GM12878 (cell line): Measurements from ENCODE around the gene EDC4. TPM values are rescaled to one million over a fixed set of nuclear protein-coding genes. Genes with fewer than 3 reads are reported as not detected.

Experiments
- ATAC-seq: fragments of 200-7000 bp; cut with Tn5 transposase; 3 replicates; pipeline ENCODE4 v1.9.1; 2020; ENCODE audit warnings: mild to moderate bottlenecking, moderate library complexity
- BruUV-seq: library from RNA; stranded (reverse); fragments of 400-500 nt; replicated peaks from 2 replicates; lab custom pipeline; 2021; lab: Mats Ljungman, UMichigan
- CTCF ChIA-PET: fragments of 300-600 bp; sonication (Branson Sonifier 250); formaldehyde crosslinking; extraction: SDS; loops from one replicate; lab custom pipeline; 2021; ENCODE audit warnings: inconsistent platforms; lab: Yijun Ruan, JAX
- POLR2A ChIA-PET: fragments of 350-600 bp; formaldehyde crosslinking; extraction: SDS; loops from one replicate; lab custom pipeline; 2021; ENCODE audit warnings: inconsistent platforms; lab: Charles Lee
- RAD21 ChIA-PET: fragments of 300-600 bp; sonication (Branson Sonifier 250); formaldehyde crosslinking; loops from one replicate; lab custom pipeline; 2023; ENCODE audit warnings: antibody characterized with exemption; ENCODE audit not compliant: unreplicated experiment; lab: Charles Lee
- SMC1A ChIA-PET: fragments of 300-600 bp; sonication (Branson Sonifier 250); formaldehyde crosslinking; loops from one replicate; lab custom pipeline; 2023; ENCODE audit not compliant: unreplicated experiment, uncharacterized antibody; lab: Charles Lee
- DNase-seq: peaks from one replicate; pipeline ENCODE4 v3.0.0-alpha.2; 2011; ENCODE audit warnings: low read depth, low spot score
- FAIRE-seq: peaks from 3 replicates; lab custom pipeline; 2011; peaks lifted over from hg19 to GRCh38; lab: Jason Lieb, UNC
- H2AFZ ChIP-seq: 2 replicates; pipeline ENCODE4 v1.6.0; 2011; ENCODE audit warnings: low read depth, low read length, control low read depth; ENCODE audit not compliant: control insufficient read depth
- H3K27ac ChIP-seq: 2 replicates; pipeline ENCODE4 v1.5.1; 2011; ENCODE audit warnings: control low read depth; ENCODE audit not compliant: control insufficient read depth, insufficient read depth
- H3K27me3 ChIP-seq, 2 experiments: replicated peaks in 1 of 2; 2 replicates each; pipeline versions ENCODE4 v1.6.0 to v1.6.1; 2011; ENCODE audit warnings: low read length in 1 of 2; ENCODE audit not compliant: control insufficient read depth in 2 of 2, insufficient read depth in 2 of 2
- H3K36me3 ChIP-seq, 2 experiments: 2 replicates each; pipeline ENCODE4 v1.5.1; 2011; ENCODE audit warnings: low read length in 1 of 2; ENCODE audit not compliant: control insufficient read depth in 2 of 2, insufficient read depth in 2 of 2
- H3K4me1 ChIP-seq: 2 replicates; pipeline ENCODE4 v1.6.1; 2011; ENCODE audit warnings: mild to moderate bottlenecking, low read length, moderate library complexity, mixed read lengths; ENCODE audit not compliant: control insufficient read depth, insufficient read depth
- H3K4me2 ChIP-seq: 2 replicates; pipeline ENCODE4 v1.6.0; 2011; ENCODE audit warnings: control low read depth; ENCODE audit not compliant: control insufficient read depth, insufficient read depth
- H3K4me3 ChIP-seq: fragments of 200-600 bp; sonication (generic); 2 replicates; pipeline ENCODE4 v1.5.1; 2016
- H3K79me2 ChIP-seq: 2 replicates; pipeline ENCODE4 v1.6.0; 2011; ENCODE audit warnings: low read length; ENCODE audit not compliant: control insufficient read depth, insufficient read depth
- H3K9ac ChIP-seq: 2 replicates; pipeline ENCODE4 v1.8.0; 2011; ENCODE audit warnings: low read length, control low read depth, mixed read lengths; ENCODE audit not compliant: control insufficient read depth, insufficient read depth
- H3K9me3 ChIP-seq: replicated peaks from 3 replicates; pipeline ENCODE4 v1.5.1; 2011; ENCODE audit warnings: mild to moderate bottlenecking, low read length; ENCODE audit not compliant: control insufficient read depth, insufficient read depth
- H4K20me1 ChIP-seq: 2 replicates; pipeline ENCODE4 v1.6.0; 2011; ENCODE audit not compliant: control insufficient read depth, insufficient read depth
- CBX3 ChIP-seq: fragments of 200-600 bp; sonication (generic); IDR thresholded peaks from 2 replicates; pipeline ENCODE4 v1.6.1; 2016; ENCODE audit warnings: low read depth, borderline replicate concordance
- EZH2 ChIP-seq: IDR thresholded peaks from 2 replicates; pipeline ENCODE4 v1.6.1; 2012; ENCODE audit warnings: low read depth, mild to moderate bottlenecking, control low read depth, inconsistent platforms, low read length, borderline replicate concordance; ENCODE audit not compliant: control insufficient read depth
- KDM1A ChIP-seq: fragments of 200-600 bp; sonication (generic); IDR thresholded peaks from 2 replicates; pipeline ENCODE4 v1.6.1; 2016; ENCODE audit warnings: borderline replicate concordance
- MTA3 ChIP-seq: IDR thresholded peaks from 2 replicates; pipeline ENCODE4 v1.6.1; 2012; ENCODE audit warnings: low read length, inconsistent platforms, borderline replicate concordance
- POU2F2 ChIP-seq: IDR thresholded peaks from 3 replicates; pipeline ENCODE4 v1.6.1; 2011; ENCODE audit warnings: low read depth, mild to moderate bottlenecking, low read length, borderline replicate concordance
- SPI1 ChIP-seq: IDR thresholded peaks from 2 replicates; pipeline ENCODE4 v1.6.1; 2011; ENCODE audit warnings: low read depth, mild to moderate bottlenecking, low read length, moderate library complexity, borderline replicate concordance; ENCODE audit not compliant: insufficient read depth
- SREBF2 ChIP-seq: IDR thresholded peaks from 2 replicates; pipeline ENCODE4 v1.6.1; 2012; ENCODE audit warnings: mild to moderate bottlenecking, low read length
- SUZ12 ChIP-seq: fragments of 200-600 bp; sonication (generic); IDR thresholded peaks from one replicate; pipeline ENCODE4 v1.6.1; 2018; ENCODE audit warnings: antibody characterized with exemption, mild to moderate bottlenecking; ENCODE audit not compliant: unreplicated experiment
- ZBTB33 ChIP-seq: fragments of 450-650 bp; IDR thresholded peaks from 2 replicates; pipeline ENCODE4 v1.6.1; 2017; ENCODE audit warnings: mild to moderate bottlenecking
- WGBS: methylation state at CpG from one replicate; pipeline ENCODE4 v1.1.6; 2016; ENCODE audit warnings: low lambda C conversion rate; ENCODE audit not compliant: insufficient replicate concordance, insufficient coverage; ENCODE audit errors: missing lambda C conversion rate; 5-methylcytosine and 5-hydroxymethylcytosine counted together
- in situ Hi-C: fragments of 300-500 bp; cut with MboI; formaldehyde crosslinking; loops from 9 replicates; pipeline ENCODE4 v1.14.3; 2018; ENCODE audit warnings: mixed read lengths
- intact Hi-C: fragments of 100-400 bp; cut with micrococcal nuclease; formaldehyde crosslinking; loops from one replicate; pipeline ENCODE4 v1.14.2; 2022; ENCODE audit not compliant: unreplicated experiment
- polyA plus RNA-seq, 11 experiments: library from polyadenylated mRNA; depleted of rRNA in 4 of 11; unstranded in 6 of 11; stranded (reverse) in 5 of 11; fragments of >200 nt; fragmentation: Nextera tagmentation in 4 of 11; fragmentation: Illumina TruSeq in 1 of 11; extraction: Ambion mirVana in 4 of 11; extraction: Trizol in 1 of 11; gene quantifications; 1 replicate in 1 of 11; 2 replicates in 10 of 11; pipeline versions ENCODE4 v1.2.1 to v1.2.3, GENCODE V29; 2011 to 2016; ENCODE audit warnings: inconsistent platforms in 2 of 11, missing spikeins in 2 of 11, low read depth in 1 of 11
- total RNA-seq, 4 experiments: library from RNA; depleted of rRNA in 3 of 4; stranded (reverse); fragments of >200 nt in 3 of 4; fragmentation: Illumina TruSeq in 1 of 4; extraction: Trizol in 1 of 4; gene quantifications; 2 replicates each; pipeline versions ENCODE4 v1.2.1 to v1.2.3, GENCODE V29; 2013 to 2021
- TF ChIP-seq, protein P1 (sequence below): fragments of 450-650 bp; IDR thresholded peaks from 2 replicates; pipeline ENCODE4 v1.6.1; 2017; ENCODE audit warnings: antibody characterized with exemption, mild to moderate bottlenecking, moderate library complexity
- TF ChIP-seq, protein P2 (sequence below): fragments of 450-650 bp; IDR thresholded peaks from 2 replicates; pipeline ENCODE4 v1.6.1; 2017; ENCODE audit warnings: mild to moderate bottlenecking, low read depth, inconsistent platforms; ENCODE audit not compliant: poor library complexity, severe bottlenecking

The EDC4 gene
- total and polyA plus RNA-seq, 10 of the 15 experiments (the other 5 are each of a cell fraction or from before 2014, with no cell fraction given) = 1.2 to 86.0 (median 53.4) TPM

DNA sequence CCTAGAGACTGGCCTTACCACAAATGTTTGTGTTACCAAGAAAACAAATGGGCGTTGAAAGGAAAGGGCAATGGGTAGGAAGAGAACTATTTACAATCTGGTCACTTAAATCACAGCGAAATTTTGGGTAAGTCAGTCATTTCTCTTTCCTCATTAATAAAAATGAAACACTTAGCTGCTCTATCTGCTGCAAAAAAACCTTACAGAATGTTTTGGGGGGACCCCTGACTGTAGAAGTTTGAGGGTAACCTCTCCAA is 26.9 kb upstream of the EDC4 start (continued):
- TF ChIP-seq, protein P1, sequence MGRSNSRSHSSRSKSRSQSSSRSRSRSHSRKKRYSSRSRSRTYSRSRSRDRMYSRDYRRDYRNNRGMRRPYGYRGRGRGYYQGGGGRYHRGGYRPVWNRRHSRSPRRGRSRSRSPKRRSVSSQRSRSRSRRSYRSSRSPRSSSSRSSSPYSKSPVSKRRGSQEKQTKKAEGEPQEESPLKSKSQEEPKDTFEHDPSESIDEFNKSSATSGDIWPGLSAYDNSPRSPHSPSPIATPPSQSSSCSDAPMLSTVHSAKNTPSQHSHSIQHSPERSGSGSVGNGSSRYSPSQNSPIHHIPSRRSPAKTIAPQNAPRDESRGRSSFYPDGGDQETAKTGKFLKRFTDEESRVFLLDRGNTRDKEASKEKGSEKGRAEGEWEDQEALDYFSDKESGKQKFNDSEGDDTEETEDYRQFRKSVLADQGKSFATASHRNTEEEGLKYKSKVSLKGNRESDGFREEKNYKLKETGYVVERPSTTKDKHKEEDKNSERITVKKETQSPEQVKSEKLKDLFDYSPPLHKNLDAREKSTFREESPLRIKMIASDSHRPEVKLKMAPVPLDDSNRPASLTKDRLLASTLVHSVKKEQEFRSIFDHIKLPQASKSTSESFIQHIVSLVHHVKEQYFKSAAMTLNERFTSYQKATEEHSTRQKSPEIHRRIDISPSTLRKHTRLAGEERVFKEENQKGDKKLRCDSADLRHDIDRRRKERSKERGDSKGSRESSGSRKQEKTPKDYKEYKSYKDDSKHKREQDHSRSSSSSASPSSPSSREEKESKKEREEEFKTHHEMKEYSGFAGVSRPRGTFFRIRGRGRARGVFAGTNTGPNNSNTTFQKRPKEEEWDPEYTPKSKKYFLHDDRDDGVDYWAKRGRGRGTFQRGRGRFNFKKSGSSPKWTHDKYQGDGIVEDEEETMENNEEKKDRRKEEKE = no peak
- no peak for TF ChIP-seq ZBTB33

DNA sequence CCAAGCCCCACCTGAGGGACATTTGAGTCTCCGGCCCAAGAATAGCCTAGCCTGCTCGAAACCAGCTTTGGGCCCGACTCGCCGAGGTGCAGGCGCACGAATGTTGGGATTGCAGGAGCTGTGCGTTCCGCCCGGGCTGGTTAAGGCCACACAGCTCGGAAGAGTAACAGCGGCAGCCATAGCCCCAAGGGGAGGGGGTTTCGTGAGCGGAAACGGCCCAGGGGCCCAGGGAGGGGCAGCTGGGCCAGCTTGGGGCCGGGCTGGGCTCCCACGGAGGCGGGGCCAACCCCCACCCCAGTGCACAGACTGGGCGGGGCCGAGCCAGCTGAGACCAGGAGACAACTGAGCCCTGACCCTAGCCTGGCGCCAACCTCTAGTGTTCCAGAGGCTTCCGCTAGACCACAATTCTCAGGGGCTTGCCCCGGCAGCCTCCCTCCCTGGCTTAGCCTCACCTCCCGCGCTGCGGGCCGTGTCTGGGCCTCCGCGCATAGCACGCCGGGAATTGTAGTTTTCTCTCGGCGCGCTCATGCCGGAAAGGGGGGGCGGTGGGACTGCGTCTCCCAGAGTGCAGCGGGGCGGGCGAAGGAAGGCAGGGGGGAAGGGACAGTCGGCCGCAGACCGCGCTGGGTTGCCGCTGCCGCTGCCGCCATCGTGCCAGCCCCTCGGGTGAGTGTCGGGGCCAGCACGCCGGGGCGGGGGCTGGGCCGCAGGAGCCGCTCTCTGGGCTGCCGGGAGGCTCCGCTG is 26.4 kb upstream of the EDC4 start, which contains the start of gene NUTF2:
Gene NUTF2, plus strand, starts transcription at position 614 of the 744 bp plus-strand sequence. CDS start 18,198 bp downstream, outside the sequence.
- Histone ChIP-seq H3K36me3 (peaks cover 0 to 7% of the 10 kb centered on the region in 2 experiments; a peak in 2 of 4 replicates), H3K4me2 (peak within 1 kb of the TSS; percentile 90), H2AFZ (peak within 1 kb of the TSS; percentile 93), H4K20me1 (no peaks in the 10 kb centered on the region), H3K9me3 (no peaks in the 10 kb centered on the region), H3K9ac (peak within 1 kb of the TSS; percentile 77), H3K27ac (peak within 1 kb of the TSS; percentile 81), H3K79me2 (peaks cover 62% of the 10 kb centered on the region), H3K4me1 (peaks cover 28% of the 10 kb centered on the region), H3K27me3 (no peaks in the 10 kb centered on the region), H3K4me3 (peak within 1 kb of the TSS; percentile 84)
- RAD21 ChIA-PET = interaction anchor here (0.7 to 1.4 kb wide), 5 partner anchors 37 to 238 kb away, joined by 3 to 4 read pairs (median 3); partner anchors contain the start of genes NFATC3, RANBP10 and TSNAXIP1
- BruUV-seq = no TSS peak
- CTCF ChIA-PET = interaction anchor here (0.7 to 2.8 kb wide), 6 partner anchors 12 to 195 kb away, joined by 3 to 24 read pairs (median 4); no protein-coding TSS in a partner anchor
- WGBS = 0% methylated on average over 31 of the region's 57 CpGs
- SMC1A ChIA-PET = interaction anchor here (0.9 to 1.9 kb wide), 6 partner anchors 10 to 90 kb away, joined by 3 to 8 read pairs (median 4); partner anchors contain the start of genes EDC4 and PSMB10
- POLR2A ChIA-PET = interaction anchor here (0.7 to 3.3 kb wide), 10 partner anchors 9 to 186 kb away, joined by 3 to 29 read pairs (median 4); partner anchors contain the start of genes ACD, EDC4, RANBP10 and TSNAXIP1
- intact Hi-C loops (loop anchor here (1.0 to 2.0 kb wide), 3 partner anchors 27 to 284 kb away; partner anchors contain the start of genes CTCF, EDC4 and PSMB10), in situ Hi-C loops (no loop called here)
- DNase-seq (peak; percentile 85), ATAC-seq (peak; percentile 75), FAIRE-seq (peak; percentile 72)
- TF ChIP-seq, protein P2, sequence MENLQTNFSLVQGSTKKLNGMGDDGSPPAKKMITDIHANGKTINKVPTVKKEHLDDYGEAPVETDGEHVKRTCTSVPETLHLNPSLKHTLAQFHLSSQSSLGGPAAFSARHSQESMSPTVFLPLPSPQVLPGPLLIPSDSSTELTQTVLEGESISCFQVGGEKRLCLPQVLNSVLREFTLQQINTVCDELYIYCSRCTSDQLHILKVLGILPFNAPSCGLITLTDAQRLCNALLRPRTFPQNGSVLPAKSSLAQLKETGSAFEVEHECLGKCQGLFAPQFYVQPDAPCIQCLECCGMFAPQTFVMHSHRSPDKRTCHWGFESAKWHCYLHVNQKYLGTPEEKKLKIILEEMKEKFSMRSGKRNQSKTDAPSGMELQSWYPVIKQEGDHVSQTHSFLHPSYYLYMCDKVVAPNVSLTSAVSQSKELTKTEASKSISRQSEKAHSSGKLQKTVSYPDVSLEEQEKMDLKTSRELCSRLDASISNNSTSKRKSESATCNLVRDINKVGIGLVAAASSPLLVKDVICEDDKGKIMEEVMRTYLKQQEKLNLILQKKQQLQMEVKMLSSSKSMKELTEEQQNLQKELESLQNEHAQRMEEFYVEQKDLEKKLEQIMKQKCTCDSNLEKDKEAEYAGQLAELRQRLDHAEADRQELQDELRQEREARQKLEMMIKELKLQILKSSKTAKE = no peak
- no peak for TF ChIP-seq SUZ12
- TF ChIP-seq SPI1 = no peak
- no peak for TF ChIP-seq SREBF2
- TF ChIP-seq MTA3 = no peak; the same call in 1 of the 2 replicates
- no peak for TF ChIP-seq EZH2
- no peak for TF ChIP-seq KDM1A
- TF ChIP-seq POU2F2 = peak; percentile 24; the same call in 1 of the 3 replicates
- no peak for TF ChIP-seq CBX3
